ENCODE measurements around the gene SELL.
"Not testable (repeated sequence)": the region's sequence is repeated elsewhere in the genome, so short reads cannot be mapped to it uniquely, and the experiment has no call there.

The SELL gene

DNA sequence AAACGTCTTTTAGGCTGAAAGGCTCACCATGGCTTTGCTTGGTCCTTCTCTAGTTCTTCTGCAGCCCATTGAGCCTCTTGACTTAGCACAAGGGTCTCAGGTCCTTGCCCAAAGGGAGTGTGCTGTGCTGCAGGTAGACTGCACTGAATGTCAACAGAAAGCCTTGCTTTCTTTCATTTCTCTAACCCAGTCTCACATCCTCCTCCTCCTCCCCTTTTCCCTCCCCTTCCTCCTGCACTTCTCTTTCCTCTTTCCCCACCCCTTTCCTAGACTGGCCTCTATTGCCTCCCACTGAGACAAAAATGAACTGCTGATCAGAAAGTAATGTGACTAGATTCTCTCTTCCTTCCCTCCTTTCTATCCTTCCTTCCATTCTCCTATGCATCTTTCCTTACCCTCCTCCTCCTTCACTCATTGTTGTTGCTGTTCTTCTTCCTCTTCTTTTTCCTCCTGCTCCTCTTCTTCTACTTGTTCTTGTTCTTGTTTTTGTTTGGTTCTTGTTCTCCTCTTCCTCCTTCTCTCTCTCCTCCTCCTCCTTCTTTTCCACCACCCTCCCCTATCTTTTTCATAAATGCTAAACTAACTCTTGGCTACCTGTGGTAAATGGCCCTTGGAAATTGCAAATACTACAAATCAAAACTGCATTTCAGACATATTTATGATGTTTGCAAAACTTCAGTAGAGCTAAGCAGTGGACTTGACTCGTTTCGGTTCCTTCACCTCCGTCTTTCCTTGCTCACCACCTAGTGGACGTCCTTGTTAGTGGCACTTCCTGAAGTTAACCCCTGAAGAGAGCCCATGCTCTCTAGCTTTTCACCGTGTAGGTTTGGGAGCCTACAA is at the start of gene SELL:
TSS of gene SELL (minus strand) at position 152 of the 840 bp plus-strand sequence. CDS start at position 30, 122 bp downstream.
- peak; percentile 82 for DNase-seq

DNA sequence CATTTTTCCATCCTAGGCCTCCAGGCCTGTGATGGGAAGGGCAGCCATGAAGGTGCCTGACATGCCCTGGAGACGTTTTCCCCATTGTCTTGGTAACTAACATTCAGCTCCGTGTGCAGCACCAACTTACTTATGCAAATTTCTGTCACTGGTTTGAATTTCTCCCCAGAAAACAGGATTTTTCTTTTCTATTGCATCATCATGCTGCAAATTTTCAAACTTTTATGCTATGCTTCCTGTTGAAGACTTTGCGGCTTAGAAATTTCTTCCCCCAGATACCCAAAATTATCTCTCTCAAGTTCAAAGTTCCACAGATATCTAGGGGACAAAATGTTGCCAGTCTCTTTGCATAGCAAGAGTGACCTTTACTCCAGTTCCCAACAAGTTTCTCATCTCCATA is 47.6 kb upstream of the SELL start:
- DNase-seq = no peak

DNA sequence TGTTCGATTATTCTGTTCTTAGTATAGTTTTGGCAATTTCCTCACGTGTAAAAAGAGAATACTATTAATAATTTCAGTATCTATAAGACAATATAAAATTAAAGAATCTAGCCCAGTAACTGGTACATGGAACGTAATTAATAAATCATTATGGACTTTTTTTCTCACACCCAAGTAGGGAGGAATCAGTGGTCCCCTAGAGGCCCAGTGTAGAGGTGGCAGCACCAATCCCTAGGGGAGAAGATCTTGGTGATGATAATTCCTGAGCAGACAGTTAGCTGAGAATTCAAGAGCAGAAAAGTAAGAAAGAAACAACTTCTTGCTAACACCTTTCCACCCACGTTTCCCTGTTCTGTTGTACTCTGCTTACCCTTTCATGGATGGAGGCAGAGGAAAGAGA is 42.1 kb upstream of the SELL start:
- DNase-seq = no peak

DNA sequence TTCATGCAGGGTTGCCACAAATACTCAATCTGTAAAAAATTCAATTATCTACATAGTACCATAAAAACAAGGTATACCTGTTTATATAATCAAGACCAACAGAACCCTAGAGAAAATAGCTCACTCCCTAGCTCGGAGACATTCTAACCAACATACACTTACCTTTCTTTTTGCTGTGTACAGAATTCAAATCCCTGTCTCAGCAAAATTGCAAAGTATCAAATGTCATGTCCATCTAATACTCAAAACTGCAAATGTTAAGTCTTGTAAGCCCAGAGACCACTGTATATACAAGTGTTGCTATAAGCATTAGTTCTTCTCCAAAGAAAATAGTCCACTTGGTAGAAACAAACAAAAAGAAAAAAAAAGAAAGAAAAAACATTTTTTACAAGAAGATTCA is 38.6 kb upstream of the SELL start:
- DNase-seq = no peak

DNA sequence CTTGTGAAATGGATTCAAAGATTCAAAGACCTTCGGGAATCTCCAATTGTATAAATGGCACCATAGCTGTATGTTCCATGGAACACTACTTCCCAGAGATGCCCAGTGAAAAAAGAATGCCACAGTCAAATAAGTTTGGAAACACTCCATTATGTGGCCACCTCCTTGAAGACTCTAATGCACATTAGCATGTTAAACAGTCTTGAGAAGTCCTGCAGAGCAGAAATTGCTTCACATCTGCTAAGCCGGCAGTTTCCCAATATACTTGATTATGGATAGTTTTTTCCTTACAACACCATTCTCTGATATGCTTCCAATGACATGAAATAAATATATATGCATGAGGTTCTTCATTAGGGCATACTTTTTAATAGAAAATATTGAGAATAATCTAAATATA is 35.1 kb upstream of the SELL start:
- no peak for DNase-seq

DNA sequence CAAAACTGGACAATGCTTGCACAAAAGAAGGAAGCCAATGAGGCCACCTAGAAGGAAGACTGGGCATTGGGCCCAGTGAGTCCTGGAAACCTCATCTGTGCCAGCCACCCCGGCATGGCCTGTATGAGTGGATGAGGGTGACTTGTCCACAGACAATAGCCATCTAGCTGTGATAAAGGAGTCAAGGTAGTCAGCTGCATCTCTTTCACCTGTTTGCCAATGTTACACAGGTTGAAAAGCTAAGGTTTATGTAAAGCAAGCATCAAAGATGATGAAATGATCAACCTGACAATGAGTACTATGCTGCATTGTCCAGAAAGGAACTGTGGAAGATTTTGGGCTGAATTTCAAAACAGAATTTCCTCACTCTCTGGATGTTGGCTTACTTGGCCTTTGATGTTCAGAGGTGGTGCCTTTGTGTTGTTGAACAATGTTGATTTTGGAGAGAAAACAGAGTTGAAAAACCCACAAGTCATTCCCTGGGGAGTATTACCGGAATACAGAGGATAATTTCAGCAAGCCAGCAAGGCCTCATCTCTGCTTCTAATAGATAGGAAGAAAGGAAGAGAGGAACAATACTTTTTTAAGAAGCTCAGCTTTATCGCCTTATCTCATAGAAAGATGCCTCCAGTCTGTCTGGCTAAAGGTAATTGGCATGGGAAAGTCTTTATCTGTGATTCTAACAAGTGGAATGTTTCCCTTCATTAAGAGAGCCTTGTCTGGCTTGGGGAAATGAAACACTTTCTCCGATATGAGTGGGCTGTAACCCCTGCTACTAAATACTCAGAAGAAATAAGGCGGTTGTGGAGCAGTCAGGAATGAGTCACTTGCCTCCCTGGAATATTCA is 33.8 kb upstream of the SELL start:
- no peak for DNase-seq

DNA sequence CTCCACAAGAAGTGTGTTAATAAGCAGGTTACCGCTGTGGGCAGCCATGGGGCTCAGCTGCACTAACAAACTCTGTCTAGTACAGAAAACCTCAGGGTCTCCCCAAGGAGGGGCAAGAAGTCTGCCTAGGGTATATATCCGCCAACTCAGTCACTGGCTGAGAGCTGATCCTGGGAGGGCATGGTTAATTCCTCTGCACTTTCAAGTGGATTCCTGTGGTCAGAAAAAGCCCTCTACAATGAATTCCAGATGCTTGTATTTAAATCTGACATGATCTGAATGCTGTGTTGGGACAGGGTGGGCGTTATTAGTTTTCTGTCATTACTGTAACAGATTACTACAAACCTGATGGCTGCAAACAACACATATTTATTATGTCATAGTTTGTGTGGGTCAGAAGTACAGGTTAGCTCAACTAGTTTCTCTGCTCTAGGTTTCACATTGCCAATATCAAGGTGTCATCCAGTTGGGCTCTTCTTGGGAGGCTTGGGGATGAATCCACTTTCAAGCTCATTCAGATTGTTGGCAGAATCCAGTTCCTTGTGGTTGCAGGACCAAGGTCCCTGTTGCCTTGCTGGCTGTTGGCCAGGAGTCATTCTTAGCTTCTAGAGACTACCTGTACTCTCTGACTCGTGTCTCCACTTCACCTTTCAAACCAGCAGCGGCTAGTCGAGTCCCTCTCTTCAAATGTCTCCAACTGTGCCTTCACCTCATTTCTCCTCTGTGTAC is 30.4 kb upstream of the SELL start:
- no peak for DNase-seq

DNA sequence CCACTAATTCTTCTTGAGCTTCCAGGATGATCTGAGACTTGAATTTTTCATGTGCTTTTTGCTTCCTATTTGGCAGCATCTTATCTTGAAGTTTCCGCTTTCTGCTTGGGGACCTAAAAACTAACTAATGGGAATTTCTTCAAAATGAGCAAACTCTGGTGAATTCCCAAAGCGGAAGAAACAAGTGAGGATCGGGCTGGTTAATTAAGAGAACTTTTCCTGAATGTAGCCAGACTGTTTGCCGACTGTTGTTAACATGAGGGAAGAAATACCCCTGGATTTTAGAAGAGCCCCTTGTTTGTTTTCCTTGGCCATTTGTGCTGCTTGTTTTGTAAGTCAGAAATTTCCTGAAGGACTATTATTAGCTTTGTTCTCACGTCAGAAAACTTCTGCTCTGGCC is 28.6 kb upstream of the SELL start:
- DNase-seq = no peak

DNA sequence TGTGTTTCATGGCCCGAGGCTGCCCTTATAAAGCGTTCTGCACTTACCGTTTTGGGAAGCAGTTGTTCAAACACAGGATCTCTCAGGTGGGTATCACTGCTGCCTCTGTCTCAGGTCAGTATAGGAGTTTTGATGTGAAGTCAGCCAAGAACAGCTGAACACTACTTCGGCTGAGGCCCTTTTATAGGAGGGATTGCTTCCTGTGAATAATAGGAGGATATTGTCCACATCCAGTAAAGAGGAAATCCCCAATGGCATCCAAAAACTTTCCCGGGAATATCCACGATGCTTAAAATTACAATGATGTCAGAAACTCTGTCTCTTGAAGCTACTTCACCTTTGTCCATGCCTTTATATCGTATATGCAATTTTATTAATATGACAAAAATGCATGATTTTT is 22.5 kb upstream of the SELL start, which contains the start of gene SELE:
TSS of gene SELE (minus strand) at position 156 of the 400 bp plus-strand sequence. CDS start 467 bp downstream, outside the sequence.
- no peak for DNase-seq

DNA sequence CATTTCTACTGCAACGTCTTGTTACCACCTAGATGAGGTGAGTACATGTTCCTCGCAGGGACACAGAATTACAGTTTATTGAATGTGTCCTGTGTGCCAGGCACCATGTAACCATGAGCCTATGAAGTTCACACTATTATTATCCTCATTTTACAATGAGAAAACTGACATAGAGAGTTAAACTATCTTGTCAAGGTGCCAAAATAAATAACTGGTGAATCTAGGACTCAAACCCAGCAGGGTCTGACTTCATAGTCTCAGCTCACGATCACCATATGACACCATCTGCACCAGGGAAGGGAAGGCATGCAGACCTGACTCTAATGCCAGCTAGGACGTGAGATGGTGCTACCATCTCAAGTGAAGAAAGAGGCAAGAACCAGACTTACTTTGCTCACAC is 20.0 kb upstream of the SELL start:
- no peak for DNase-seq

DNA sequence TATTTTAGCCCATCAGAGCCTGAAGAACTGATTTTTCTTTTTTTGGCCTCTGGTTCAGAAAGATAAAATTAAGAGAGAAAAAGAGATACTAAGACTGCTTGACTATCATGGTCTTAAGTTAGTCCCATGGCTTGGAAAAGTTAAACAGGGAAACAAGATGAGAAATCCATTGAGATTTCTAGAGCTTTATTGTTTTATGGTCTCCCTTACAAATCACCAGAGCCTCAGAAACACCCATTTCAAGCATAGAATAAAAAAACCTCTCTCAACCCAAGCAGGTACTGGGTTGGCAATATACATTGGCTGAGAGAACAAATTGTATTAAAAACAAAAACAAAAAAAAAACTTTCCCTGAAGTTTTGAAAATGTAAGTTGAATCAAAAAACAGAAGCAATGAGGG is 18.6 kb upstream of the SELL start:
- DNase-seq = no peak

DNA sequence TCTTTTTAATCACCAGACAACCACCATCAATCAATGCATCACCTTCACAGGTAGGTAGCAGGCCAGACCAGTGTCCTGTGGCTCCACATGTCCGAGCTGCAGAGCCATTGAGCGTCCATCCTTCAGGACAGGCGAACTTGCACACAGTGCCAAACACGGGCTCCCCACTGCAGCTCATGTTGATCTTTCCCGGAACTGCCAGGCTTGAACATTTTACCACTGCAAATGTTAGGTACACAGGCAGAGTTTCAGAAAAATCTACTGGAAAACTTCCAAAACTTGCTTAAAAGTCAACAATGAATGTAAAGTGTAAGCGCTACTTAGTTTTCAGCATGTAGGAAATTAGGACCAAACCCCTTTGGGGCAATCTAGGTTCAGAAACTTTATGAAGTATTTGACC is 15.9 kb upstream of the SELL start:
- DNase-seq = no peak

DNA sequence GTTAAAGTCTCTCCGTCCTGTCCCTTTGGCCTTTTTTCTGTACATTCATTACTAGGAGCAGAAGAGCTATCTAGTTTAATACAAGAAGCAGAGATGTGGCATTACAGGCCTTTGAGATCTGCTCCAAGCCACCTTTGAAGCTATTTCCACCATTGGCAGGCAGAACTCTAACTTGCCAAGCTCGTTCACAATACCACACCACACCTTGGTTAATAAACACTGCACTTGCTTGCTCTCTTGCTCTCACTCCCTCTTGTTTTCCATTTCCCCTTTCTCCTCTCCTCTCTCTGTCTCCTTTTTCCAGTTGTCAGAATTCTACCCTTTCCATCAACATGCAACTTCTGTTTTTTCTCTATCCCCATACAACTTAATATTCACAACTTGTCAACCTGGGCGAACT is 15.4 kb upstream of the SELL start:
- no peak for DNase-seq

DNA sequence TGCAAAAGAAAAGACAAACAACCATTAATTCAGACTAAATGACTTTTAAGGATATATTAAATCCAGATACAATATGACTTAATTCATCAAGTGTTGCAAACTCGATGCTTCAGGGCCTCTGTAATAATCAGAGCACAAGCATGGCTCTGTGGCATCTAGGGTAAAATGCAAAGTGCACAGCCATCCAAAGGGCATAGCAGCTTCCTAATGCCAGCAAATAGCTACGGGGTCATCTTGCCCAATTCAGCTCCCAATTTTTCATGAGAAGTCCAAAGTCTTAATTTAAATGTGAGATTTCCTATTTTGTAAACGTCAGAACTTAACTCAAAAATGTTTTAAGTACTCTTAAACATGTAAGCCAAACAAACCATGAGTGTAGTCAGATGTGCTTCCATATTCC is 14.5 kb upstream of the SELL start:
- no peak for DNase-seq

DNA sequence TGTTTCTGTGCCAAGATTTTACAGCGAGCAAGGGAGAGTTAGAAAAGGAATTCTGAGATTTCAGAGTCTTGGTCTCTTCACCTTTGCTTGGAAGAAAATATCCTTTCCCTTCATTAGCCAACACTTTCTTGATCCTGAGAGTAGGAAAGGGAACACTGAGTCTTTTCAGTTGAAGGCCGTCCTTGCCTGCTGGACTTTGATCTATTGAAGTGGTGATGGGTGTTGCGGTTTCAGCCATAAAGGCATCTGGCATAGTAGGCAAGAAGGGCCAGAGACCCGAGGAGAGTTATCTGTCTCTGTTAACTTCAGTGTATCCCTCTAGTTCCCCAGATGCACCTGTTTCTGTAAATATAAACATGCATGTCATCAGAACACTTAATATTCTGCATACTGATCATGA is 12.7 kb upstream of the SELL start:
- DNase-seq = no peak

DNA sequence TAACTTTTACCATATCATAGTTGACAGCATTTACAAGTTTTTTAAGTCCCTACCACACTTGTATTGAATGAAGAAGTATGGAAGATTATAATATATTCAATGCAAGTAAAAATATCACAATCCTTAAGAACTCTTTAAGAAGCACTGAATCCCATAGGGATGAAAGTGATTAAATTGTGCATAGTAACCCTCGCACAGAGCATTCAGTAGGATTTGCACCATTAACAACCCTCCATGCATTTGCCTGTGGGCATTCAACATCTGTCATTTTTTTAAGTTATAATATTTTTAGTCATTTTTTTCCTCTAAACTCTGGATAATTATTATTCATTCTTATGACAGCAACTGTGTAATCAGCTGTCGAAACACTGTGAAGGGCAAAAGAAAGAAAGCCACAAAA is 12.3 kb upstream of the SELL start:
- no peak for DNase-seq

DNA sequence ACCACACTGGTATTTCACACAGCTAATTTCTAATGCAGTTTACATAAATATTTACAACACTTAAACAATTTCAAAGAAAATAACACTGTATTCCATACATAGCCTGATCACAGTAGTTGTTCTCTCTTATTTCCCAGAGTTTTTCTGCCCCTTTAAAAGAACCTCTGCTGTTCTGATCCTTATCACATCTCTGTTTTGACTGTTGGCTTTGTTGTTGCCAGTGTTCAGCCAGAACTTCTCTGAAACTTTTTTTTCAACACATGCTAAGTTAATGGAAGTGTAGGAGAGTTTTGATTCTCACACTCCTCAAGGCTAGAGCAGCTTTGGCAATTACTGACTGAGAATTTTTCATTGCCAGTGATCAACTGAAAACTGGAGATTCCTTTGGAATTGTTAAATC is 11.4 kb upstream of the SELL start:
- DNase-seq = no peak

DNA sequence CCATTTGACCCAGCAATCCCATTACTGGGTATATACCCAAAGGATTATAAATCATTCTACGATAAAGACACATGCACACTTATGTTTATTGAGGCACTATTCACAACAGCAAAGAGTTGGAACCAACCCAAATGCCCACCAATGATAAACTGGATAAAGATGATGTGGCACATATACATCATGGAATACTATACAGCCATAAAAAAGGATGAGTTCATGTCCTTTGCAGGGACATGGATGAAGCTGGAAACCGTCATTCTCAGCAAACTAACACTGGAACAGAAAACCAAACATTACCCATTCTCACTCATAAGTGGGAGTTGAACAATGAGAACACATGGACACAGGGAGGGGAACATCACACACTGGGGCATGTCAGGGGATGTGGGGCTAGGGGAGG is 3.7 kb upstream of the SELL start:
- not testable (repeated sequence) for DNase-seq

DNA sequence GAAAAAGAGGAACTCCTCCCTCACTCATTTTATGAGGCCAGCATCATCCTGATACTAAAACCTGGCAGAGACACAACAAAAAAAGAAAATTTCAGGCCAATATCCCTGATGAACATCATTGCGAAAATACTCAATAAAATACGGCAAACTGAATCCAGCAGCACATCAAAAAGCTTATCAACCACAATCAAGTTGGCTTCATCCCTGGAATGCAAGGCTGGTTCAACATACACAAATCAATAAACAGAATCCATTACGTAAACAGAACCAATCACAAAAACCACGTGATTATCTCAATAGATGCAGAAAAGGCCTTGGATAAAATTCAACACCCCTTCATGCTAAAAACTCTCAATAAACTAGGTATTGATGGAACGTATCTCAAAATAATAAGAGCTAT is 1.7 kb upstream of the SELL start:
- not testable (repeated sequence) for DNase-seq

DNA sequence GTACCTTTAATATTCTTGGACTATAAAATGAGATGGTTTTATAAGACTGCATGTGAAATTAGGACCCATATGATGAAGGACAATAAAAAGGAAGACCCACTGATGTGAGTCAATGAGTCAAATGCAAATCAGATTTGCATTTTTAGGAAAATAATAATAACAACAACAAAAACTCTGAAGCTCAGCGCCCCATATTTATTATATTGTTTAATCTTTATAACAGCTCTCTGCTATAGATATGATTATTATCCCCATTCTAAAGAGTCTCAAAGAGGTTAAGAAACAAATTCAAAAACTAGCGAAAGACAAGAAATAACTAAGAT is 850 bp upstream of the SELL start:
- no peak for DNase-seq

DNA sequence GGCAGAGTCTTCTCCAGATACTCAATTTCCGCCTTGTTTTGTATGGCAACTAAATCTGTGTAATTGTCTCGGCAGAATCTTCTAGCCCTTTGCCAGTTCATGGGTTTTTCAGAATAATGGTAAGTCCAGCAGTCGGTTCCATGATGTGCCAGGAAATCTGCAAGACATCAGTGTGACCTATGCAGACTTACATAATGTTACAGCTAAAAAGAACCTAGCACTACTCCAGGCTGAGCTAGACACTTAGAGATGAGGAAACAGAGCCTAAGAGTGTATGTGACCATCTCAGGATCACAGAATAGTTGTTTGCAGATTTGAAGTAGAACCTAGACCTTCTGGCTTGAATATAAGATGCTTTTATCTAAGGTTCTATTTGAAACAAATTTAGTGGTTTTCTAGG is 2.8 kb downstream of the SELL start:
- DNase-seq = no peak

DNA sequence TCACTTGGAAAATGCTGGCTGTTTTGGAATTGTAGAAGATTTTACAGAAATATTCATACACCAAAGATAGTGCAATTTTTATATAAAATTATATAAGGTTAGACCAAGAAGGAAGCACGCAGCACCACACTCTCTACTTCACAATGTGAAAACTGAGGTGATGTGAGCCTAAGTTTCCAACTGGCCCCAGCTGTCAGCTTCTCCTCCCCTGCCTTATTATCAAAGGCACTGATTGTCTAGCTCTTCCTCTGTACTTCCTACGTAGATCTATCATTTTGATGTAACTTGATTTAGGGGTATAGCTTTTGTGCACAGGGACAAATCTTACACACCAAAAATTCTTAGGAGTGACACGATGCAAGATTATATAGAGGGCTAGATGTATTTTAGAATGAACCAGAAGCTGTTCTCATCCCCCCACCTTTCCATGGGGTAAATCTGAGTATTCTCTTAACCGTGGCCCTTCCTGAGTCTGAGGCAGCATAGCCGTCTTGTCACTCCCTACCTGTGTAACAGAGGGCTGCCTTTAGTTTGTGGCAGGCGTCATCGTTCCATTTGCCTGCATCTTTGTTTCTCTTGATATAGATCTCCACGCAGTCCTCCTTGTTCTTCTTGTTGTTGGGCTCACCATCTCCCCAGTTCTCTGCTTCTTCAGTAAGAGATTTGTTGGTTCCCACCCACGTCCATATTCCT is 3.4 kb downstream of the SELL start:
- DNase-seq = no peak

DNA sequence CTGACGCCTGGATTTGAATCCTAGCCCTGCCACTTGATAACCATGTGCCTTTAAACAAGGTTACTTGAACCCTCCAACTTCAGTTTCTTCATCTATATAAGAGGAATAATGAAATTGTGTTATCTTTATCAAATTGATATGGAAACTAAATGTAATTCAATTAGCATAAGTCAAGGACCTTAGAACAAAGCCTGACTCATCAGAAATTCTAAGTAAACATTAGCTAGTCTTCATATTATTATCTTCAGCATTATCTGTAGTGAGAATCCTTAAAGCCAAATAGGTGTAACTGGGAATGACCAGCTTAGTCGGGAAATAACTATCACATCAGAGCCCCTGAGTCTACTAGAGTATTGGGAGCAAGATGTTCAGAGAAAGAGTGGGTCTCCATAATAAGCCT is 6.6 kb downstream of the SELL start:
- no peak for DNase-seq

Measured in activated CD4-positive, alpha-beta T cell treated with anti-CD3 and anti-CD28 coated beads for 48 hours (primary cell).